Activated CD8-positive, alpha-beta T cell treated with anti-CD3 and anti-CD28 coated beads for 36 hours (primary cell): ENCODE measurements around the gene NEURL3. TPM values are rescaled to one million over a fixed set of nuclear protein-coding genes. Genes with fewer than 3 reads are reported as not detected.
A peak's percentile ranks its signal among the peaks of the same experiment; 100 is the strongest.
"Not testable (repeated sequence)": the region's sequence is repeated elsewhere in the genome, so short reads cannot be mapped to it uniquely, and the experiment has no call there.

ENCODE experiments used
- ATAC-seq: fragments of 200-7000 bp; cut with Tn5 transposase; one replicate; pipeline ENCODE4 v1.10.0; 2021; ENCODE audit warnings: mild to moderate bottlenecking, moderate library complexity
- CTCF ChIA-PET: fragments of 350-600 bp; sonication (Branson Sonifier 250); formaldehyde crosslinking; loops from one replicate; lab custom pipeline; 2021; ENCODE audit warnings: antibody characterized with exemption; lab: Charles Lee
- POLR2A ChIA-PET: fragments of 350-600 bp; sonication (Branson Sonifier 250); formaldehyde crosslinking; loops from one replicate; lab custom pipeline; 2021; ENCODE audit warnings: antibody characterized with exemption; lab: Charles Lee
- DNase-seq: peaks from one replicate; pipeline ENCODE4 v3.0.0-alpha.2; 2020
- H3K27ac Mint-ChIP-seq: one replicate; pipeline ENCODE4 v1.8.0; 2021; ENCODE audit warnings: mild to moderate bottlenecking, mixed read lengths
- H3K27me3 Mint-ChIP-seq: one replicate; pipeline ENCODE4 v1.8.0; 2021; ENCODE audit warnings: mixed read lengths
- H3K36me3 Mint-ChIP-seq: one replicate; pipeline ENCODE4 v1.8.0; 2021; ENCODE audit warnings: low read depth, mixed read lengths
- H3K4me1 Mint-ChIP-seq: one replicate; pipeline ENCODE4 v1.8.0; 2021; ENCODE audit warnings: low read depth, mixed read lengths
- H3K4me3 Mint-ChIP-seq: one replicate; pipeline ENCODE4 v1.8.0; 2021; ENCODE audit warnings: mild to moderate bottlenecking, moderate library complexity, mixed read lengths
- H3K9me3 Mint-ChIP-seq: one replicate; pipeline ENCODE4 v1.8.0; 2021; ENCODE audit warnings: mixed read lengths
- intact Hi-C: fragments of 100-400 bp; cut with micrococcal nuclease; formaldehyde crosslinking; loops from one replicate; pipeline ENCODE4 v1.10.0; 2022
- total RNA-seq, 2 experiments: library from RNA; stranded (reverse); gene quantifications; one replicate each; pipeline ENCODE4 v1.2.3, GENCODE V29; 2021
- TF ChIP-seq, protein P1 (sequence below): fragments of 200-600 bp; IDR thresholded peaks from one replicate; pipeline ENCODE4 v1.8.0; 2022; ENCODE audit warnings: antibody characterized with exemption, mild to moderate bottlenecking

NEURL3 gene, protein sequence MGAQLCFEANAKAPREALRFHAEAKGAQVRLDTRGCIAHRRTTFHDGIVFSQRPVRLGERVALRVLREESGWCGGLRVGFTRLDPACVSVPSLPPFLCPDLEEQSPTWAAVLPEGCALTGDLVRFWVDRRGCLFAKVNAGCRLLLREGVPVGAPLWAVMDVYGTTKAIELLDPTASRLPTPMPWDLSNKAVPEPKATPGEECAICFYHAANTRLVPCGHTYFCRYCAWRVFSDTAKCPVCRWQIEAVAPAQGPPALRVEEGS
- total RNA-seq: under 1 TPM in 1 of 2 experiments, not detected in 1; 0.25 TPM

DNA sequence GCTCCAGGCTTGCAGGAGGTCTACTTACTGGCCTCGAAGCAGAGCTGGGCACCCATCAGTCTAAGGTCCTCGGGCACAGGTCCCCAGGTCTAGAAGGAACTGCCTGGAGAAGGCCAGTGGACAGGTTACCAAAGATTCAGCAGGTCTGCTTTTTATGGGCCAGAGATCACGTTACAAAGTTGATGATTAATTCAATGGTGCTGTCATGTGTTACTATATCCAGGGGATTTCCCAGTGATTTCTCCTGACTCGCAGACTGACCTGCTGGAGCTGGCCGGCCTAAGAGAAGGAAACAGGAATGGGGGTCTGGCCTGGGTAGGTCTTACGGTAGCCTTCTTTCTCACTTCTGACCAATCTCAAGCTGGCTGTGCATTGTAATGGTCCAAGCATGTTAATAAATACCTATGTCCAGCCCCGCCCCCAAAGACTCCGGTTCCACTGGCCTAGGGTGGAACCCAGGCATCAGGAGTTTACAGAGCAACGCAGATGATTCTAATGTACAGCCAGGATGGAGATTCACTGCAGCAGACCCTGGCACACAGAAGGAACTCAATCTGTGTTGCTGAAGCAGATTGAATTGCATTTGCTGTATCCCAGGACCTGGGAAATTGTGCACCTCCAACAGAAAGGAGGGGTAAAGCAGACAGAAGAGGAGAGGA, at the start of gene NEURL3:
NEURL3 (minus strand) TSS at position 127 of the 659 bp plus-strand sequence; CDS start at position 56, 71 bp downstream.
- no peaks in the 10 kb centered on the region for H3K9me3 Mint-ChIP-seq
- peaks cover 13% of the 10 kb centered on the region for H3K27me3 Mint-ChIP-seq
- no peak within 1 kb of the TSS for H3K27ac Mint-ChIP-seq
- ChIA-PET POLR2A (interaction anchor here (0.7 to 1.9 kb wide), 4 partner anchors 10 to 78 kb away, joined by 3 to 5 read pairs (median 4); no protein-coding TSS in a partner anchor), CTCF (interaction anchor here (0.6 to 11.2 kb wide), 8 partner anchors 10 to 98 kb away, joined by 3 to 133 read pairs (median 4); no protein-coding TSS in a partner anchor)
- peaks cover 22% of the 10 kb centered on the region for H3K4me1 Mint-ChIP-seq
- intact Hi-C loops: loop anchor here (5.0 kb wide), 2 partner anchors 33 to 98 kb away; no protein-coding TSS in a partner anchor
- no peak for DNase-seq
- ATAC-seq: no peak
- TF ChIP-seq, protein P1, sequence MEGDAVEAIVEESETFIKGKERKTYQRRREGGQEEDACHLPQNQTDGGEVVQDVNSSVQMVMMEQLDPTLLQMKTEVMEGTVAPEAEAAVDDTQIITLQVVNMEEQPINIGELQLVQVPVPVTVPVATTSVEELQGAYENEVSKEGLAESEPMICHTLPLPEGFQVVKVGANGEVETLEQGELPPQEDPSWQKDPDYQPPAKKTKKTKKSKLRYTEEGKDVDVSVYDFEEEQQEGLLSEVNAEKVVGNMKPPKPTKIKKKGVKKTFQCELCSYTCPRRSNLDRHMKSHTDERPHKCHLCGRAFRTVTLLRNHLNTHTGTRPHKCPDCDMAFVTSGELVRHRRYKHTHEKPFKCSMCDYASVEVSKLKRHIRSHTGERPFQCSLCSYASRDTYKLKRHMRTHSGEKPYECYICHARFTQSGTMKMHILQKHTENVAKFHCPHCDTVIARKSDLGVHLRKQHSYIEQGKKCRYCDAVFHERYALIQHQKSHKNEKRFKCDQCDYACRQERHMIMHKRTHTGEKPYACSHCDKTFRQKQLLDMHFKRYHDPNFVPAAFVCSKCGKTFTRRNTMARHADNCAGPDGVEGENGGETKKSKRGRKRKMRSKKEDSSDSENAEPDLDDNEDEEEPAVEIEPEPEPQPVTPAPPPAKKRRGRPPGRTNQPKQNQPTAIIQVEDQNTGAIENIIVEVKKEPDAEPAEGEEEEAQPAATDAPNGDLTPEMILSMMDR: no peak
- no peak within 1 kb of the TSS for H3K4me3 Mint-ChIP-seq
- no peaks in the 10 kb centered on the region for H3K36me3 Mint-ChIP-seq

DNA sequence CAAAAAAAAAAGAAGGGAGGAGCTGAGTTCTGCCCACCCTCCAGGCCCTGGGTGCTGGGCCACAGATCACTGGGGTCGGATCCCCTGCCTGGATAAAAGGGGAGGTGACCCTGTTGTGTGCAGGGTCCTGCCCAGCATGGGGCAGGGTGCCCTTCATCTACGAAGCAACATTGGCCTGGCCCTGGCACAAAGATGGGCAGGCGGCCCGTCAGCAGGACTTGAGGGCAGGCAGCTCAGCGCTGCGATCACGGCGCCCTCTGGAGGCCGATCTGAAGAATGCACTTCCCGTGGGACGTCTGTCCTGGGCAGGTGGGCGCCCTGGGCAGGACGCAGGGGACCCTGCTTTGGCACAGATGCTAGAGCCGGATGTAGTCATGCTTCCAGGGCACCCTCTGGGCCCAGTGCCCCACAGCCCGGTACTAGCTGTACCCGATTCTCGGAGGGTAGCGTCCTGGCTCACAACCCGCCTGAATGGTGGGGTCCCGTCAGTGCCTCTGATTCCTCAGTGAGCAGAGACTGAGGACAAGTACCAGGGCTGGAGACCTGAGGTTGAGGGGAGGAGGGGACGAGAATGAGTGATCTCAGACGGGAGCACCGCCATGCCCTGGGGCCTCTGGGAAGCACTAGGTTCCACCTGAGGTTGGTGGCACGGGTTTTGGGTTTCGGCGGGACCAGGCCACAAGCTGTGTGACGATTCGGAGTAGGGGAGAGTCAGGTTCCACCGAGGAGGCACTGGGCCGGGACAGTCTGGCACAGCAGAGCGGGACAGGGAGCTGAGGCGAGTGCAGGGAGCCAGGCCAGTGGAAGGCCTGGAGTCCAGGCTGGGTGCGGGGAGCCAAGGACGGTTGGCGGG, 49.4 kb upstream of the NEURL3 start:
- Mint-ChIP-seq H3K4me1 (peaks cover 26% of the 10 kb centered on the region), H3K9me3 (peaks cover 7% of the 10 kb centered on the region), H3K27ac (peak overlapping the region; percentile 46), H3K36me3 (peaks cover 9% of the 10 kb centered on the region), H3K27me3 (no peaks in the 10 kb centered on the region), H3K4me3 (no peak overlapping the region)
- DNase-seq (peak; percentile 74), ATAC-seq (peak; percentile 71)
- TF ChIP-seq, protein P1: peak; percentile 98
- CTCF ChIA-PET: interaction anchor here (0.6 to 5.0 kb wide), 40 partner anchors 10 to 558 kb away, joined by 3 to 46 read pairs (median 4); partner anchors contain the start of genes ARID5A, CNNM4 and NEURL3
- intact Hi-C loops: loop anchor here (5.0 kb wide), 1 partner anchor 147 kb away; no protein-coding TSS in a partner anchor
- POLR2A ChIA-PET: interaction anchor here (0.8 to 21.9 kb wide), 6 partner anchors 23 to 210 kb away, joined by 3 to 438 read pairs (median 4); partner anchors contain the start of gene ARID5A

DNA sequence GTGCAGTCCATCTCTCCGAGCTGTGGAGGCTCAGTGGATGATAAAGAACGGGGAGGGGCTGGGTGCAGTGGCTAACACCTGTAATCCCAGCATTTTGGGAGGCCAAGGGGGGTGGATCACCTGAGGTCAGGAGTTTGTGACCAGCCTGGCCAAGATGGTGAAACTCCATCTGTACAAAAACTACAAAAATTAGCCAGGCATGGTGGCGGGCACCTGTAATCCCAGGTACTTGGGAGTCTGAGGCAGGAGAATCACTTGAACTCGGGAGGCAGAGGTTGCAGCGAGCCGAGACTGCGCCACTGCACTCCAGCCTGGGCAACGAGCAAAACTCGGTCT, 48.8 kb upstream of the NEURL3 start:
- peaks cover 26% of the 10 kb centered on the region for H3K4me1 Mint-ChIP-seq

DNA sequence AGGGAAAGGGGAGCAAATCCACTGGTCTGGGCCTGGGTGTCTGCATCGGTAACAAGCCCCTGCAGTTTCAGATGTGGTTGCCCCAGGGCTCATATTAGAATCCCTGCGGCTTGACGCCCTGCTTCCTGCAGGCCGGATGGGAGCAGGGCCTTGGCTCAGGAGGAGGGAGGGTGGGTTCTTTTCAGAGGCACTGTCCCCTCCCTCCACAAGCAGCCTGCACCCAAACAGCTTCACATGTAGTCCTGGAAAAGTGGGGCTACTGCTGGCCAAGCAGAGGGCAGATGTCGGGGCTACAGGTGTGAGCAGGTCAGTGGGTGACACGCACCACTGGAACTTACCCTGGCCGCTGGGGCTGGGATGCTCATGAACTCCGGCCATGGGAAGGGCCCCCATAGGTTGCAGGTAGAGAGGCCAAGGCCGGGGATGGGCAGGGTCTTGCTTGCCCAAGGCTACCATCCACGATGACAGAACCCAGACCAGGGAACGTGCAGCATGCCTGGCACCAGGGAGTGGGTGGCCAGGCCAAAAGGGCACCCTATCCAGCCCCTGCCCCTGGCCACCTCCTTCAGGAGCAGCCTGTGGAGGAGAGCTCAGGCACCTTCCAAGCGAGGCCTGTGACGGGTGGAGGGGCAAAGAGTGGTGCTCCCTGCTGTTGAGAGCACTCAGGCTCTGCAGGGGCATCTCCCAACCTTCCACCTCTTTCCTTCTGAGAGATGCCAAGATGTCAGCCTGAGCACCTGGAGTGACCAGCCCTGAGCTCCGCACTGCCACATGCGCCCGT, 48.2 kb upstream of the NEURL3 start:
- H3K4me3 Mint-ChIP-seq: no peak overlapping the region
- H3K27me3 Mint-ChIP-seq: no peaks in the 10 kb centered on the region
- CTCF ChIA-PET: interaction anchor here (0.6 to 5.0 kb wide), 30 partner anchors 9 to 232 kb away, joined by 3 to 46 read pairs (median 5); partner anchors contain the start of genes ARID5A and NEURL3
- no peak for DNase-seq
- TF ChIP-seq, protein P1: no peak
- H3K4me1 Mint-ChIP-seq: peaks cover 26% of the 10 kb centered on the region
- no peak for ATAC-seq
- peaks cover 14% of the 10 kb centered on the region for H3K36me3 Mint-ChIP-seq
- POLR2A ChIA-PET: interaction anchor here (0.8 to 21.9 kb wide), 8 partner anchors 9 to 208 kb away, joined by 3 to 438 read pairs (median 3); partner anchors contain the start of gene ARID5A
- peak overlapping the region; percentile 25 for H3K27ac Mint-ChIP-seq
- H3K9me3 Mint-ChIP-seq: peaks cover 7% of the 10 kb centered on the region
- intact Hi-C loops: loop anchor here (5.0 kb wide), 1 partner anchor 146 kb away; no protein-coding TSS in a partner anchor

More for the DNA sequence above, 48.8 kb upstream of the NEURL3 start:
- not testable (repeated sequence) for H3K36me3 Mint-ChIP-seq, ATAC-seq, H3K4me3 Mint-ChIP-seq, DNase-seq, H3K27me3 Mint-ChIP-seq, H3K9me3 Mint-ChIP-seq
- peak overlapping the region; percentile 25 for H3K27ac Mint-ChIP-seq
- intact Hi-C loops: loop anchor here (5.0 kb wide), 1 partner anchor 147 kb away; no protein-coding TSS in a partner anchor
- ChIA-PET POLR2A (interaction anchor here (0.8 to 21.9 kb wide), 8 partner anchors 10 to 209 kb away, joined by 3 to 438 read pairs (median 4); partner anchors contain the start of gene ARID5A), CTCF (interaction anchor here (0.6 to 5.0 kb wide), 38 partner anchors 9 to 558 kb away, joined by 3 to 46 read pairs (median 4); partner anchors contain the start of genes ARID5A, CNNM4 and NEURL3)
